Articular chondrocyte of knee joint (primary cell): ENCODE results near the gene CTU1. TPM values are rescaled to one million over a fixed set of nuclear protein-coding genes. Genes with fewer than 3 reads are reported as not detected.

Experiments used
- total RNA-seq: library from RNA; depleted of rRNA; stranded (reverse); fragments of >200 nt; gene quantifications from 2 replicates; pipeline ENCODE4 v1.2.3, GENCODE V29; 2012

Gene CTU1
- 2.5 and 3.6 TPM in 2 replicates for total RNA-seq

GRCh38 chr19:51108066-51108804 lies at the start of gene CTU1:
CTU1 (minus strand) TSS chr19:51108409; CDS start chr19:51104569, 3,840 bp downstream.

DNA sequence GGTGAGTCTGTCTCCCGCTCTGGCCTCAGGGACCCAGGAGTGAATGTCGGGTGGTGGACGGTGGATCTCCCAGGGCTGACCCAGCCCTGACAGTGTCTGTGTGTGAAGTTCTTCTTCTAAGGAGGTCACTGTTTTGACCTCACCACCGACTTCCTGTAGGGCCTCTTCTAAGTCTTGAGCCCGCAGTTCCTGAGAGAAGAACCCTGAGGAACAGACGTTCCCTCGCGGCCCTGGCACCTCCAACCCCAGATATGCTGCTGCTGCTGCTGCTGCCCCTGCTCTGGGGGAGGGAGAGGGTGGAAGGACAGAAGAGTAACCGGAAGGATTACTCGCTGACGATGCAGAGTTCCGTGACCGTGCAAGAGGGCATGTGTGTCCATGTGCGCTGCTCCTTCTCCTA lies 33.9 kb upstream of the CTU1 start, which contains the start of gene SIGLEC7:
Gene SIGLEC7 (plus strand): TSS at position 183 of the 400 bp plus-strand sequence. CDS start 69 bp downstream, at position 252.

GRCh38 chr19:51124729-51125128 lies 16.5 kb upstream of the CTU1 start, which contains the start of gene SIGLEC9:
SIGLEC9 (plus strand) TSS chr19:51124906; CDS start chr19:51124975, 69 bp downstream.

DNA sequence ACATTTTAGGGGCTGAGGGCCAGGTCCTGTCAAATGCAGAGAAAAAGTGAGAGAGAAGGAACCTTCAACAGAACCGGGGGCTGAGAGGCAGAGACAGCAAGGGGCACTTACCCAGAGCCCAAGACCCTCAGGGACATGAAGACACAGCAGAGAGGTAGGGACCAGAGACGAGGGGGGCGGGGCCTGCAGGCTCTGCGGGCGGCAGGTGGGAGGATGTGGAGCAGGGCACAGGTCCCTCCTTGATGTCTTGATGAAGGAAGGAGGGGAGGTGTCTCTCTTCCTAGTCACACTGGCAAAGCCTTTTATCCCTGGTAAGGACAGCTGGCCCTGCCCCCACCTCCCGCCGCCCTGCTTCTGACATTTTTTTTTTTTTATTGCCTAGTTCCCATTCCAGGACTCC lies 25.6 kb downstream of the CTU1 start, which contains the start of gene KLK14:
Gene KLK14 (minus strand): TSS at position 277 of the 400 bp plus-strand sequence. CDS start 273 bp downstream, at position 4.

GRCh38 chr19:51064534-51065220 lies 43.5 kb downstream of the CTU1 start, which contains the start of gene KLK13:
KLK13 (minus strand) TSS chr19:51065092; CDS start chr19:51065067, 25 bp downstream.

Other genes with a start within 250 kb of the CTU1 start
- gene KLK2, start 235.0 kb downstream of the CTU1 start, total RNA-seq = not detected in 2 replicates
- not detected in 2 replicates for gene KLK4, start 197.0 kb downstream of the CTU1 start, total RNA-seq
- gene KLK5, start 155.4 kb downstream of the CTU1 start, total RNA-seq = not detected in 2 replicates
- gene KLK6, start 138.8 kb downstream of the CTU1 start, total RNA-seq = not detected in 2 replicates
- gene KLK7, start 124.5 kb downstream of the CTU1 start, total RNA-seq = not detected in 2 replicates
- gene KLK8, start 106.8 kb downstream of the CTU1 start, total RNA-seq = not detected in 2 replicates
- not detected in 2 replicates for gene KLK10, start 88.7 kb downstream of the CTU1 start, total RNA-seq
- gene KLK11, start 81.8 kb downstream of the CTU1 start, total RNA-seq = not detected in 2 replicates
- not detected in 2 replicates for gene KLK12, start 73.4 kb downstream of the CTU1 start, total RNA-seq
- gene KLK13, start 43.3 kb downstream of the CTU1 start, total RNA-seq = not detected in 2 replicates
- not detected in 2 replicates for gene KLK14, start 25.5 kb downstream of the CTU1 start, total RNA-seq
- gene SIGLEC9, start 16.5 kb upstream of the CTU1 start, total RNA-seq = not detected in 2 replicates
- gene SIGLEC7, start 33.9 kb upstream of the CTU1 start, total RNA-seq = not detected in 2 replicates
- not detected in 2 replicates for gene CD33, start 116.7 kb upstream of the CTU1 start, total RNA-seq
- not detected in 2 replicates for gene SIGLECL1, start 142.7 kb upstream of the CTU1 start, total RNA-seq
- gene IGLON5, start 203.2 kb upstream of the CTU1 start, total RNA-seq = under 0.01 TPM in 1 of 2 replicates, not detected in the other
- 0.52 and 0.97 TPM in 2 replicates for gene VSIG10L, start 233.7 kb upstream of the CTU1 start, total RNA-seq